Neural cell (in vitro differentiated cells): Measurements from ENCODE around the gene IL10. TPM values are rescaled to one million over a fixed set of nuclear protein-coding genes. Genes with fewer than 3 reads are reported as not detected.

ENCODE experiments used
- H2AFZ ChIP-seq: fragments of 200-600, 300-800 bp; sonication (generic), shearing (Covaris generic); 2 replicates; pipeline ENCODE4 v1.6.0; 2014; ENCODE audit warnings: low read depth, mild to moderate bottlenecking, antibody characterized with exemption, low read length, moderate library complexity
- H3F3A ChIP-seq: fragments of 200-600 bp; shearing (Covaris generic); 2 replicates; pipeline ENCODE4 v1.6.1; 2016; ENCODE audit warnings: mild to moderate bottlenecking, moderate library complexity, mixed read lengths, antibody characterized with exemption, low read length; ENCODE audit not compliant: insufficient read depth, poor library complexity, severe bottlenecking
- H3K27ac ChIP-seq: fragments of 200-600, 300-800 bp; sonication (generic), shearing (Covaris generic); 2 replicates; pipeline ENCODE4 v1.5.1; 2014; ENCODE audit warnings: mild to moderate bottlenecking, low read length, moderate library complexity
- H3K27me3 ChIP-seq: fragments of 300-800, 200-600 bp; sonication (generic), shearing (Covaris generic); 2 replicates; pipeline ENCODE4 v1.6.0; 2014; ENCODE audit warnings: mild to moderate bottlenecking, low read depth, low read length, moderate library complexity; ENCODE audit not compliant: insufficient read depth
- H3K36me3 ChIP-seq: fragments of 300-800, 200-600 bp; sonication (generic), shearing (Covaris generic); 2 replicates; pipeline ENCODE4 v1.5.1; 2014; ENCODE audit warnings: mild to moderate bottlenecking, antibody characterized with exemption, low read length, moderate library complexity; ENCODE audit not compliant: insufficient read depth
- H3K4me2 ChIP-seq: fragments of 300-800, 200-600 bp; sonication (generic), shearing (Covaris generic); 2 replicates; pipeline ENCODE4 v1.6.0; 2014; ENCODE audit warnings: mild to moderate bottlenecking, low read length
- H3K4me3 ChIP-seq: fragments of 300-800, 200-600 bp; sonication (generic), shearing (Covaris generic); 2 replicates; pipeline ENCODE4 v1.5.1; 2014; ENCODE audit warnings: mild to moderate bottlenecking, low read length, moderate library complexity
- H3K79me2 ChIP-seq: fragments of 200-600 bp; shearing (Covaris generic); replicated peaks from 2 replicates; pipeline ENCODE4 v1.6.0; 2014; ENCODE audit warnings: mild to moderate bottlenecking, low read length, moderate library complexity; ENCODE audit not compliant: insufficient read depth
- H3K9ac ChIP-seq: fragments of 300-800, 200-600 bp; sonication (generic), shearing (Covaris generic); 2 replicates; pipeline ENCODE4 v1.6.1; 2016; ENCODE audit warnings: mild to moderate bottlenecking, low read length, mixed read lengths
- H3K9me2 ChIP-seq: fragments of 200-600 bp; shearing (Covaris generic); 2 replicates; pipeline ENCODE4 v1.6.1; 2016; ENCODE audit warnings: mild to moderate bottlenecking, low read length, mixed read lengths; ENCODE audit not compliant: insufficient read depth
- H3K9me3 ChIP-seq: fragments of 200-600, 300-800 bp; sonication (generic), shearing (Covaris generic); 2 replicates; pipeline ENCODE4 v1.6.1; 2016; ENCODE audit warnings: mild to moderate bottlenecking, mixed run types, low read length, moderate library complexity, mixed read lengths
- H4K20me1 ChIP-seq: fragments of 200-600 bp; shearing (Covaris generic); 2 replicates; pipeline ENCODE4 v1.6.1; 2016; ENCODE audit warnings: mild to moderate bottlenecking, mixed run types; ENCODE audit not compliant: insufficient read depth
- CTCF ChIP-seq: fragments of 450-650 bp; IDR thresholded peaks from 2 replicates; pipeline ENCODE4 v1.5.1; 2014; ENCODE audit warnings: antibody characterized with exemption, mild to moderate bottlenecking, moderate library complexity; ENCODE audit not compliant: poor library complexity, severe bottlenecking
- EP300 ChIP-seq: fragments of 450-650 bp; conservative IDR thresholded peaks from 2 replicates; pipeline ENCODE4 v1.6.1; 2014; ENCODE audit warnings: antibody characterized with exemption, mild to moderate bottlenecking, moderate library complexity; ENCODE audit not compliant: poor library complexity, severe bottlenecking
- EZH2 ChIP-seq: fragments of 200-600, 300-800 bp; shearing (Covaris generic), sonication (generic); IDR thresholded peaks from 2 replicates; pipeline ENCODE4 v1.6.1; 2014; ENCODE audit warnings: antibody characterized with exemption, low read length, borderline replicate concordance, mild to moderate bottlenecking; ENCODE audit not compliant: insufficient read depth, poor library complexity, severe bottlenecking
- MXI1 ChIP-seq: fragments of 450-650 bp; conservative IDR thresholded peaks from 2 replicates; pipeline ENCODE4 v1.6.1; 2014; ENCODE audit warnings: antibody characterized with exemption, mild to moderate bottlenecking; ENCODE audit not compliant: poor library complexity, severe bottlenecking
- POLR2AphosphoS5 ChIP-seq: IDR thresholded peaks from 2 replicates; pipeline ENCODE4 v1.6.1; 2012
- RAD21 ChIP-seq: fragments of 450-650 bp; conservative IDR thresholded peaks from 2 replicates; pipeline ENCODE4 v1.6.1; 2014; ENCODE audit warnings: antibody characterized with exemption, mild to moderate bottlenecking, moderate library complexity
- REST ChIP-seq: IDR thresholded peaks from 2 replicates; pipeline ENCODE4 v1.6.1; 2012; ENCODE audit warnings: borderline replicate concordance
- SMC3 ChIP-seq: fragments of 450-650 bp; conservative IDR thresholded peaks from 2 replicates; pipeline ENCODE4 v1.6.1; 2014; ENCODE audit warnings: antibody characterized with exemption, mild to moderate bottlenecking, moderate library complexity; ENCODE audit not compliant: poor library complexity
- TAF1 ChIP-seq: IDR thresholded peaks from 2 replicates; pipeline ENCODE4 v1.6.1; 2012; ENCODE audit warnings: low read depth
- polyA plus RNA-seq: library from polyadenylated mRNA; depleted of rRNA; stranded (reverse); fragments of >200 nt; gene quantifications from 2 replicates; pipeline ENCODE4 v1.2.3, GENCODE V29; 2014
- small RNA-seq, 3 experiments: library from RNA; depleted of rRNA; stranded (forward); fragments of <200 nt; gene quantifications; one replicate each; pipeline ENCODE3, GENCODE V24; 2012

IL10 gene
- polyA plus RNA-seq, 1 donor from 2014 or later, result not detected

GRCh38 chr1:206719169-206719839 lies 53.0 kb downstream of the IL10 start:
- TF ChIP-seq SMC3, result no peak
- Histone ChIP-seq H3K36me3 (no peaks in the 10 kb centered on the region), H3K27me3 (no peaks in the 10 kb centered on the region), H4K20me1 (no peaks in the 10 kb centered on the region), H3K27ac (no peak overlapping the region), H3K9me2 (no peaks in the 10 kb centered on the region), H3K79me2 (peaks cover 22% of the 10 kb centered on the region), H3K4me3 (no peak overlapping the region), H3F3A (no peaks in the 10 kb centered on the region), H2AFZ (no peak overlapping the region), H3K4me2 (no peak overlapping the region), H3K9ac (no peak overlapping the region), H3K9me3 (no peaks in the 10 kb centered on the region)

- Histone ChIP-seq H3K9me3 (no peaks in the 10 kb centered on the region), H3K27me3 (no peaks in the 10 kb centered on the region), H3F3A (no peaks in the 10 kb centered on the region), H3K9ac (no peak overlapping the region), H2AFZ (no peak overlapping the region), H3K36me3 (no peaks in the 10 kb centered on the region), H3K4me2 (no peak overlapping the region), H3K4me3 (no peak overlapping the region), H3K27ac (no peak overlapping the region), H3K79me2 (peaks cover 35% of the 10 kb centered on the region), H4K20me1 (no peaks in the 10 kb centered on the region), H3K9me2 (no peaks in the 10 kb centered on the region)
- TF ChIP-seq RAD21 (no peak), REST (no peak), TAF1 (no peak), EZH2 (no peak), EP300 (no peak), MXI1 (no peak), POLR2AphosphoS5 (no peak), SMC3 (no peak), CTCF (no peak)
These were observed 54.7 kb downstream of the IL10 start for GRCh38 chr1:206717674-206717989.

Small RNA genes lying within 50 kb of the gene (small RNA-seq; reads per million reads assigned to genes)
- gene RF00019, result 0 to 1.2 (median 0) reads per million in 3 experiments

Other genes starting within 250 kb of the IL10 start
- gene EIF2D, start 160.0 kb downstream of the IL10 start, polyA plus RNA-seq, result 36.1 and 37.1 TPM in 2 replicates
- 7.5 and 8.3 TPM in 2 replicates for gene DYRK3, start 137.0 kb downstream of the IL10 start, polyA plus RNA-seq
- gene MAPKAPK2, start 87.6 kb downstream of the IL10 start, polyA plus RNA-seq, result 9.0 and 9.1 TPM in 2 replicates
- not detected in 2 replicates for gene IL19, start 1.7 kb downstream of the IL10 start, polyA plus RNA-seq
- gene IL20, start 93.1 kb upstream of the IL10 start, polyA plus RNA-seq, result not detected in 2 replicates
- not detected in 2 replicates for gene IL24, start 124.9 kb upstream of the IL10 start, polyA plus RNA-seq
- not detected in 2 replicates for gene FCMR, start 149.4 kb upstream of the IL10 start, polyA plus RNA-seq
- gene PIGR, start 174.0 kb upstream of the IL10 start, polyA plus RNA-seq, result not detected in 2 replicates
- gene FCAMR, start 198.0 kb upstream of the IL10 start, polyA plus RNA-seq, result not detected in 2 replicates